Breast epithelium (tissue), 3 donors: ENCODE data around the gene KCNQ1OT1.

Source experiments
- CTCF ChIP-seq, 3 donors: fragments of 450-650 bp; IDR thresholded peaks; one replicate each; pipeline ENCODE4 v1.5.1; 2016 to 2017; ENCODE audit warnings: antibody characterized with exemption in 3 of 3, mild to moderate bottlenecking in 3 of 3, moderate library complexity in 3 of 3
- POLR2AphosphoS5 ChIP-seq, 3 donors: sonication (generic); formaldehyde crosslinking; IDR thresholded peaks; one replicate each; pipeline ENCODE4 v1.6.1; 2017; ENCODE audit warnings: antibody characterized with exemption in 3 of 3

GRCh38 chr11:2666401-2666741 is 33.4 kb downstream of the KCNQ1OT1 start:
- TF ChIP-seq POLR2AphosphoS5 (IDR thresholded peaks at IDR 0.05): no peak
- TF ChIP-seq CTCF (IDR thresholded peaks at IDR 0.05): no peak
